ENCODE measurements around the gene CCNY.
"Not testable (repeated sequence)": the region's sequence is repeated elsewhere in the genome, so short reads cannot be mapped to it uniquely, and the experiment has no call there.

Gene CCNY

GRCh38 chr10:35507519-35508109 lies 171.3 kb downstream of the CCNY start:
- CTCF ChIA-PET = no interaction called here
- POLR2A ChIA-PET = no interaction called here
- DNase-seq (ENCODE audit: low read depth, low spot score) = no peak
- no peak for TF ChIP-seq CTCF (IDR thresholded peaks at IDR 0.05; ENCODE audit: insufficient read depth, low read length, missing control alignments)
- no peak overlapping the region for H3K4me3 ChIP-seq (ENCODE audit: low read depth, low read length)

GRCh38 chr10:35508647-35509046 lies 172.3 kb downstream of the CCNY start:
- DNase-seq (ENCODE audit: low read depth, low spot score) = no peak
- no peak for TF ChIP-seq CTCF (IDR thresholded peaks at IDR 0.05; ENCODE audit: insufficient read depth, low read length, missing control alignments)
- CTCF ChIA-PET = no interaction called here
- H3K4me3 ChIP-seq (ENCODE audit: low read depth, low read length) = no peak overlapping the region
- POLR2A ChIA-PET = no interaction called here

GRCh38 chr10:35510891-35511290 lies 174.6 kb downstream of the CCNY start:
- no peak for TF ChIP-seq CTCF (IDR thresholded peaks at IDR 0.05; ENCODE audit: insufficient read depth, low read length, missing control alignments)
- H3K4me3 ChIP-seq (ENCODE audit: low read depth, low read length) = no peak overlapping the region
- POLR2A ChIA-PET = no interaction called here
- CTCF ChIA-PET = no interaction called here
- DNase-seq (ENCODE audit: low read depth, low spot score) = no peak

- TF ChIP-seq CTCF (IDR thresholded peaks at IDR 0.05; ENCODE audit: insufficient read depth, low read length, missing control alignments) = no peak
- no peak for DNase-seq (ENCODE audit: low read depth, low spot score)
- POLR2A ChIA-PET = no interaction called here
- CTCF ChIA-PET = no interaction called here
- no peak overlapping the region for H3K4me3 ChIP-seq (ENCODE audit: low read depth, low read length)
These were observed 175.3 kb downstream of the CCNY start for GRCh38 chr10:35511647-35512046.

- TF ChIP-seq CTCF (IDR thresholded peaks at IDR 0.05; ENCODE audit: insufficient read depth, low read length, missing control alignments) = no peak
- CTCF ChIA-PET = no interaction called here
- POLR2A ChIA-PET = no interaction called here
- no peak for DNase-seq (ENCODE audit: low read depth, low spot score)
- H3K4me3 ChIP-seq (ENCODE audit: low read depth, low read length) = no peak overlapping the region
These were observed 179.9 kb downstream of the CCNY start for GRCh38 chr10:35516102-35516670.

- no peak overlapping the region for H3K4me3 ChIP-seq (ENCODE audit: low read depth, low read length)
- TF ChIP-seq CTCF (IDR thresholded peaks at IDR 0.05; ENCODE audit: insufficient read depth, low read length, missing control alignments) = no peak
- ChIA-PET POLR2A (no interaction called here), CTCF (no interaction called here)
- no peak for DNase-seq (ENCODE audit: low read depth, low spot score)
These were observed 181.3 kb downstream of the CCNY start for GRCh38 chr10:35517431-35518181.

GRCh38 chr10:35518187-35518586 lies 181.9 kb downstream of the CCNY start:
- H3K4me3 ChIP-seq (ENCODE audit: low read depth, low read length); POLR2A ChIA-PET; CTCF ChIA-PET; DNase-seq (ENCODE audit: low read depth, low spot score): not testable (repeated sequence)
